Neutrophil (primary cell): ENCODE data around the gene RPP25L.

Source experiments
- H3K27ac ChIP-seq: fragments of 200-600 bp; sonication (generic); 2 replicates; pipeline ENCODE4 v1.5.1; 2016; ENCODE audit warnings: mild to moderate bottlenecking, moderate library complexity
- H3K27me3 ChIP-seq: fragments of 200-600 bp; sonication (generic); 2 replicates; pipeline ENCODE4 v1.6.0; 2016; ENCODE audit warnings: mild to moderate bottlenecking
- H3K36me3 ChIP-seq: fragments of 200-600 bp; sonication (generic); 2 replicates; pipeline ENCODE4 v1.5.1; 2017
- H3K4me1 ChIP-seq, 2 experiments: fragments of 200-600 bp in 1 of 2; sonication (generic) in 1 of 2; 1 replicate in 1 of 2; 2 replicates in 1 of 2; pipeline versions ENCODE4 v1.5.1 to v1.6.1; 2013 to 2016; ENCODE audit warnings: low read depth in 1 of 2, low read length in 1 of 2, mild to moderate bottlenecking in 1 of 2, moderate library complexity in 1 of 2; ENCODE audit not compliant: control insufficient read depth in 1 of 2, insufficient read depth in 1 of 2
- H3K4me3 ChIP-seq, 2 experiments: fragments of 200-600 bp in 1 of 2; sonication (generic) in 1 of 2; 1 replicate in 1 of 2; 2 replicates in 1 of 2; pipeline ENCODE4 v1.5.1; 2013 to 2016; ENCODE audit warnings: low read depth in 1 of 2, low read length in 1 of 2, mild to moderate bottlenecking in 1 of 2, moderate library complexity in 1 of 2
- H3K9me3 ChIP-seq: fragments of 200-600 bp; sonication (generic); 2 replicates; pipeline ENCODE4 v1.5.1; 2016
- TF ChIP-seq, protein P1 (sequence below): fragments of 200-600 bp; sonication (generic); IDR thresholded peaks from 2 replicates; pipeline ENCODE4 v1.5.1; 2016; ENCODE audit warnings: antibody characterized with exemption

RPP25L gene

DNA sequence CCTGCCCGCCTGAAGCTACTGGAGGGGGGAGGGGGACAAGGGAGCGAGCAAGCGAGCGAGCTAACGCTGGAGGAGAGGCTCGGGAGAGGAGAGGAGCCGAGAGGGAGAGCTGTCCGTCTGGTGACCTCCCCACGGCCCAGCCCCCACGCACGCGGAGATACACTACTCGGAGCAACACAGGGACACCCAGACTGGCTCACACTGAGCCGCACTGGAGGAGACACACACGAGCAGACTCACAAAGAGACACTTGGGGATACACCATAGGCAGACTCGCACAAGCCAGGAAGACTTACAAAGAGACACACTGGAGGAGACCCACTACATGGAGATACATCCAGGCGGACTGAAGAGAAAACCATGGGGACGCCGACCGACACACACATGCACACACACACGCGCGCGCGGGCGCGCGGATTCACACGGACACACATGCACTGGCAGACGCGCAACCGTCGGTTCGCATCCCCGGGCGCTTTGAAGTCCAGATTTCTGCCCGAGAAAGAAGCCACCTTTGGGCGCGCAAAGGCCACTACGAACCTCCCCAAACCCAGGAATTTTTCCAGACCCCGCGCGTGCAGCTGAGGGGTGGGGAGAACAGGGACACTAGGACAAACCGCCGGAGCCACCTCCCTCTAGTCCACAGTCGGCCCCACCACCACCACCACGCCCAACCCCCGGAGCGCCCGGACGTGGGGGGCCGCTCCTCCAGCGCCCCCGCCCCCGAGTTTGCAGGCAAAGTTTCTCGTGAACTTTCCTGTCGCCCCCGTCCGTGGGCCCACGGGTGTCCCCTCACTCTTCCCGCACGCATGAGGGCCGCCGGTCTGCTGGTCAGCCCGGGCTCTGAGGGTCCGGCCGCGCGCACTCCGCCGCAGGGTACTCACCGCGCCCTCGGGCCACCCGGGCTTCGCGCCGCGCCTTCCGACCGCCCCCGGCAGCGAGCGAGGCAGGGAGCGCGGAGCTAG lies 22.9 kb downstream of the RPP25L start:
- Histone ChIP-seq H3K27ac (no peak overlapping the region), H3K4me3 (no peak overlapping the region), H3K27me3 (peaks cover 100% of the 10 kb centered on the region), H3K36me3 (no peaks in the 10 kb centered on the region), H3K4me1 (peaks cover 19 to 22% of the 10 kb centered on the region in 2 experiments), H3K9me3 (no peaks in the 10 kb centered on the region)
- TF ChIP-seq, protein P1, sequence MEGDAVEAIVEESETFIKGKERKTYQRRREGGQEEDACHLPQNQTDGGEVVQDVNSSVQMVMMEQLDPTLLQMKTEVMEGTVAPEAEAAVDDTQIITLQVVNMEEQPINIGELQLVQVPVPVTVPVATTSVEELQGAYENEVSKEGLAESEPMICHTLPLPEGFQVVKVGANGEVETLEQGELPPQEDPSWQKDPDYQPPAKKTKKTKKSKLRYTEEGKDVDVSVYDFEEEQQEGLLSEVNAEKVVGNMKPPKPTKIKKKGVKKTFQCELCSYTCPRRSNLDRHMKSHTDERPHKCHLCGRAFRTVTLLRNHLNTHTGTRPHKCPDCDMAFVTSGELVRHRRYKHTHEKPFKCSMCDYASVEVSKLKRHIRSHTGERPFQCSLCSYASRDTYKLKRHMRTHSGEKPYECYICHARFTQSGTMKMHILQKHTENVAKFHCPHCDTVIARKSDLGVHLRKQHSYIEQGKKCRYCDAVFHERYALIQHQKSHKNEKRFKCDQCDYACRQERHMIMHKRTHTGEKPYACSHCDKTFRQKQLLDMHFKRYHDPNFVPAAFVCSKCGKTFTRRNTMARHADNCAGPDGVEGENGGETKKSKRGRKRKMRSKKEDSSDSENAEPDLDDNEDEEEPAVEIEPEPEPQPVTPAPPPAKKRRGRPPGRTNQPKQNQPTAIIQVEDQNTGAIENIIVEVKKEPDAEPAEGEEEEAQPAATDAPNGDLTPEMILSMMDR = no peak

DNA sequence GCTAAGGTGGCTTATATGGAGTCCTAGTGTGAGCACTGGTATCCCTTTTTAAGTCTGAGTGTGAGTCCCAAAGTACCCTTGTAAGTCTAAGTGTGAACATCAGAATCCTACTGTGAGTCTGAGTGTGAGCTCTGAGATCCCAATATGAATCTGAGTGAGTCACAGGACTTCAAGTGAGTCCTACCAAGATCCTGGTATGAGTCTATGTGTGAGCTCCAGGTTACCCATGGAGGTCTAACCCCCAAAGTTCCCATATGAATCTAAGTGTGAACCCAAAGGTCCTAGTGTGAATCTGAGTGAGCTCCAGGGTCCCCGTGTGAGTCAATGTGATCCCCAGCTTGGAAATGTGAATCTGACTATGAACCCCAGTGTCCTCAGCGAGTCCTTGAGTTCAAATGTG lies 24.6 kb downstream of the RPP25L start:
- H3K27me3 ChIP-seq = peaks cover 100% of the 10 kb centered on the region
- H3K4me3 ChIP-seq = no peak overlapping the region
- H3K4me1 ChIP-seq = peaks cover 19 to 22% of the 10 kb centered on the region in 2 experiments
- H3K9me3 ChIP-seq = no peaks in the 10 kb centered on the region
- TF ChIP-seq, protein P1 = no peak
- no peaks in the 10 kb centered on the region for H3K36me3 ChIP-seq
- no peak overlapping the region for H3K27ac ChIP-seq

DNA sequence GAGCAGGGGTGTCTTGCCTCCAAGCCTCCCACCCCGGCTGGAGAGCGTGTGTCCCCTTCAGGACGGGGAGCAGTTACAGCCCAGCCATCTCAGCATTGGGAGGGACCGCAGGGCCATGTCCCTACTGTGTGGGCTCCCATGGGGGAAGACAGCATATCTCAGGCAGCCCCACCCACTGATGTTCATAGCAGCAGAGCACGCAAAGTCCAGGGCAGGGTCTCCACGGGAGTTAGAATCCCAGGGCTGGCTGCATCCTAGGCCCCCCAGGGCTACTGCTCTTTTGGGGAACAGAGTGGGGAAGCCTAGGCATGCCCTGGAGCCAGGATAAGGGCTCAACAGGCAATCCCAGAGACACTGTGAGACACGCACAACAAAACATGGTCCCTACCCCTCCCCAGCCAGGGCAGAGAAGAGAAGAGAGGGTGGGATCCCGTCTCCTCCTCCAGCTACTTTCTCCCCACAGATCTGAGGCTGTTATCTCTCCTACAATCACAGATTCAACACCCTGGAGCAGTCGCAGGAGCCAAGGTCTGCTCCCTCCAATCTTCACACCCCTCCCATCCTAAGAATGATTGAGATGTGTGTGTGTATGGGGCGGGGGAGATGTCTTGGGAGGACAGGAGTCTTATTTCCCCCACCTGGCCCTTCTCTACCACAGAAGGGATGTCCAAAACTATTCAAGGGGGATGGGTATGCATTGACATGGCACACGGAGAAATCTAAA lies 25.8 kb downstream of the RPP25L start:
- Histone ChIP-seq H3K27me3 (peaks cover 100% of the 10 kb centered on the region), H3K27ac (no peak overlapping the region), H3K4me3 (no peak overlapping the region), H3K4me1 (peaks cover 14 to 15% of the 10 kb centered on the region in 2 experiments), H3K9me3 (no peaks in the 10 kb centered on the region), H3K36me3 (no peaks in the 10 kb centered on the region)
- TF ChIP-seq, protein P1 = no peak

DNA sequence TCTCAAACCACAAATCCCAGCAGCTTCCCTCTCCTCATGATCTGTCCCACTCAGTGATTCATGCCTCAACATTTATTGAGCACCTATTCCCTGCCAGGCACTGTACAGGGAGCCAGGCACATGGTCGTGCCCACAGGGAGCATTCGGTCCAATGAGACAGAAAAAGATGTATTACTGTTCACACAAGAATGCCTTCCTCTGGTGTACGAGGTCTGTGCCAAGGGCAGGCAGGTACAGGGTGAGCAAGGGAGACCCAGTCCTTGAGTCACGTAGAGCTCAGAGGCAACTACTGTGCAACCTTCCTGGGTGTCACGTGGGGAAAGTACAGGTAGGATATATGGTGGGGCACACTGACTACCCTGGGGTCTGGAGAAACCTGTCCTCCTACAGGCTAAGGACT lies 26.9 kb downstream of the RPP25L start:
- Histone ChIP-seq H3K27me3 (peaks cover 100% of the 10 kb centered on the region), H3K36me3 (no peaks in the 10 kb centered on the region), H3K4me3 (no peak overlapping the region), H3K27ac (no peak overlapping the region), H3K4me1 (peaks cover 2 to 3% of the 10 kb centered on the region in 2 experiments), H3K9me3 (no peaks in the 10 kb centered on the region)
- TF ChIP-seq, protein P1 = no peak

DNA sequence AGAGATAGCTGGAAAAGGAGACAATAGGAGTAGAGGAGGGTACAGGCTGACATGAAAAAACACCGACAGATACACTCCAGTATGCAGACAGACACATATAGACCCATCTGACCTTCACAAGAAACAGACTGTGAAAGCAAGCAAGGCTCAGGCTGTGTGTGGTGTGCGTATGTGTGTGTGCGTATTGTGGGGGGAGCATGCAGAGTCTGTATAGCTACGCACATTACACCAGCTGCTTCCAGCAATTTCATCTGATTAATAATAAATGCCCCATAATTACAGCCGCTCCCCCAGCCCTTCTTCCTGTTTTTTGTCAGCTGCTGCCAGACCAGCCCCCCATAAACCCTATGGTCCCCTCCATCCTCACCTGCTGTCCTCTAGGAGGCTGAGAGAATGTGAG lies 29.1 kb downstream of the RPP25L start:
- Histone ChIP-seq H3K4me3 (no peak overlapping the region), H3K36me3 (no peaks in the 10 kb centered on the region), H3K4me1 (no peaks in the 10 kb centered on the region), H3K9me3 (no peaks in the 10 kb centered on the region), H3K27me3 (peaks cover 100% of the 10 kb centered on the region), H3K27ac (no peak overlapping the region)
- TF ChIP-seq, protein P1 = no peak
